GM12878 (cell line): ENCODE measurements around the gene IL4I1.

Experiments used
- MEF2A ChIP-seq: IDR thresholded peaks from 2 replicates; pipeline ENCODE4 v1.6.1; 2011; ENCODE audit warnings: low read depth, mild to moderate bottlenecking, low read length, moderate library complexity; ENCODE audit not compliant: insufficient read depth
- SUZ12 ChIP-seq: fragments of 200-600 bp; sonication (generic); IDR thresholded peaks from one replicate; pipeline ENCODE4 v1.6.1; 2018; ENCODE audit warnings: antibody characterized with exemption, mild to moderate bottlenecking; ENCODE audit not compliant: unreplicated experiment
- TF ChIP-seq, protein P1 (sequence below): IDR thresholded peaks from 2 replicates; pipeline ENCODE4 v1.6.1; 2011; ENCODE audit warnings: low read depth, mild to moderate bottlenecking, low read length, moderate library complexity, borderline replicate concordance; ENCODE audit errors: extremely low read depth

- TF ChIP-seq MEF2A = no peak
- TF ChIP-seq, protein P1, sequence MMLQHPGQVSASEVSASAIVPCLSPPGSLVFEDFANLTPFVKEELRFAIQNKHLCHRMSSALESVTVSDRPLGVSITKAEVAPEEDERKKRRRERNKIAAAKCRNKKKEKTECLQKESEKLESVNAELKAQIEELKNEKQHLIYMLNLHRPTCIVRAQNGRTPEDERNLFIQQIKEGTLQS = no peak
- no peak for TF ChIP-seq SUZ12
These were observed 23.6 kb downstream of the IL4I1 start for GRCh38 chr19:49873129-49873521.
